Activated CD8-positive, alpha-beta memory T cell treated with anti-CD3 and anti-CD28 coated beads, Interleukin-2, amount 50 U/mL, for 24 hours (primary cell): ENCODE measurements around the gene SCML1.

Experiments used
- DNase-seq: peaks from one replicate; pipeline ENCODE4 v3.0.0-alpha.2; 2020; ENCODE audit errors: extremely low read depth

Gene SCML1

GRCh38 chrX:17736856-17737709, at the start of gene SCML1:
Gene SCML1 (plus strand): TSS chrX:17737493. CDS start chrX:17744187, 6,694 bp downstream.
- peak; percentile 53 for DNase-seq

- no peak for DNase-seq
Observed at GRCh38 chrX:17687648-17688047, 49.6 kb upstream of the SCML1 start.

- no peak for DNase-seq
Observed at GRCh38 chrX:17689971-17690409, 47.3 kb upstream of the SCML1 start.

DNA sequence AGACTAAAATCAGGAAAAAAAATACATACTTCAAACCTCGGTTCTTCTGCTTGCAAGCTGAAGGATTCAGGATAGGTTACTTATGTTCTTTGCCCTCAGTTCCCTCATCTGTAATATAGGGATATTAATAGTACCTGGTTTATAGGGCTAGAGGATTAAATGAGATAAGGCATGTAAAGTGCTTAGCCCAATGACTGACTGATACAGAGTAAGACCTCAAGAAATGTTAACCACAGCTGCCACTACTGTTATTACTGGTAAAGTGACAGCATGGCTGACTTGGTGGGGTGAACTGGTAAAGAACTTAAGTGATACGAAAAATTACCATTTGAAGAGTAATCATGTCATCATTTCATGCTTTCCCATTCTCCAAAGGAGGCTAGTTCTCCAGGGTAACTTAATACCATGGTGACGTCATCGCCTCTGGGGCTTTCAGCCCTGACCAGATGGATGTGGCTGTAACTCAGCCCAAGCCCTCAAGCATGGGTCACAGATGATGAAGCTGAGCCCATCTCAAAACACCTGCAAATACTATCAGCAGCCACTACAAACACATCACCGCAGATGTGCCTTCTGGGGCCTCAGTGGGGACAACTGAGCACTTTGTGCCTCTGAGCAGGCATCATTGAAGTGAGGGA, 44.5 kb upstream of the SCML1 start:
- no peak for DNase-seq

DNA sequence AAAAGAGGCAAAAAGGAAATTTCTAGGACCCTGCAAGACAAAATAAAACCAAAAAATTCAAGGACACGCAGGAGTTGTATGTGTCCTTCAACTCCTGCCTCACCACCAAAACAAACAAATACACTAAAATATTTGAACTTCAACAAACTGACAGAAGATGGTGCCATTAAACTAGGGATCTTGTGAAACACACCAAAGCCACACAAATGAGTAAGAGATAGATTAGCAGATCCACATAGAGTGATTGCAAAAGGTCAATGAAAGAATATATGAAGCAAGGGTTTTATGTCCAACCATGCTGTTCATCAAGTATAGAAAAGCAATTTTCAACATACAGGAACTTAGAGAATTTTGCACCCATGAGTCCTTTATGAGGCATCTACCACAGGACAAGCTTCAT, 40.1 kb upstream of the SCML1 start:
- no peak for DNase-seq

DNA sequence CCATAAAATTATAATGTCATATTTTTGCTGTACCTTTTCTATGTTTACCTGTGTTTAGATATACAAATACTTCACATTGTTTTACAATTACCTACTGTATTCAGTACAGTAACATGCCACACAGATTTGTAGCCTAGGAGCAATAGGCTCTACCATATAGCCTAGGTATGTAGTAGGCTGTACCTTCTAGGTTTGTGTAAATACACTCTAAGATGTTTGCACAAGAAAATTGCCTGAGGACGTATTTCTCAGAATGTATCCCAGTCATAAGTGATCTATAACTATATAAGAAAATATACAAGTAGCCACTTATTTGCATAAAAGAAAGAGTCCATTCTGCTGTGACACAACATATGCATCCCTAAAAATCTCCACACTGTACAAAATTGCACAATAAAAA, 36.3 kb upstream of the SCML1 start:
- DNase-seq, result no peak

GRCh38 chrX:17703201-17703600, 34.1 kb upstream of the SCML1 start:
- DNase-seq, result no peak

- DNase-seq, result no peak
Observed at GRCh38 chrX:17705211-17705610, 32.1 kb upstream of the SCML1 start.

DNA sequence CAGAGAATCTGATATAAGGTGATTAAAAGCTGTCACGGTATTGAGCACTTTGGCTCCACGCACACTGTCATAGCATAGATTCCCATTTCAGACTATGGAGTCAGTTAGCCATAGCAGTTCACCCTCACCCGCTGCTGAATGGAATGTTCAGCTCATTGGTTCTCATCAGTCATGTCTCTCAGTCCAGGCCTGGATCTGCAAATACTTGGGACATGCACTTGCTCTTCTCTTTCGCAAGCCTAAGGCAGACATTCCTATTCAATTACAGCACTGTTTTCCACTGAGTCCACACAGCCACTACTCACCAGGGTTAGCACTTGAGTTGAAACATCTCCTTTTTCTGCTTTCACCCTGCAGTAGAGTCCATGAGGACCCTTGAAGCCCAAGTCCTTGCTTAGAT, 30.6 kb upstream of the SCML1 start:
- DNase-seq, result no peak

GRCh38 chrX:17707731-17708130, 29.6 kb upstream of the SCML1 start:
- no peak for DNase-seq

DNA sequence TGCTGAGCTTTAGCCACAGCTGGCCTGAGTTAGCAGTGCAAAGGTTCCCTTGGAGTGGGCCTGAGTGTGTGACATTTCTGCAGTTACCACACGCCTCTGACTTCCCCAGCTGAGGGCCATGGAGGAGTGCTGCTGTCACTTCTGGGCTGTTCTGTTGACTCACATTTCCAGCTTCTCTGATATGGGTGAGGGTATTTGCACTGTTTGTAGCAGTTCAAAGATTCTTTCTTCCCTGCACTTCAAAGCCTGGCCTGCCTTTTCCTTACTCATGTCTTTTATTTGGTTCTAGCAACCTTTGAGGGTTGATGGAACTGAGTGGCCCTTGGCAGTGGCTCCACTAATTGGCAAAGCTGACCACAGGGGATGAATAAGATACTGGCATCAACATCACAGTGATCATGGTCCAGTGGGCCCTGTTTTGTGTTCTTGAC, 26.4 kb upstream of the SCML1 start:
- no peak for DNase-seq

DNA sequence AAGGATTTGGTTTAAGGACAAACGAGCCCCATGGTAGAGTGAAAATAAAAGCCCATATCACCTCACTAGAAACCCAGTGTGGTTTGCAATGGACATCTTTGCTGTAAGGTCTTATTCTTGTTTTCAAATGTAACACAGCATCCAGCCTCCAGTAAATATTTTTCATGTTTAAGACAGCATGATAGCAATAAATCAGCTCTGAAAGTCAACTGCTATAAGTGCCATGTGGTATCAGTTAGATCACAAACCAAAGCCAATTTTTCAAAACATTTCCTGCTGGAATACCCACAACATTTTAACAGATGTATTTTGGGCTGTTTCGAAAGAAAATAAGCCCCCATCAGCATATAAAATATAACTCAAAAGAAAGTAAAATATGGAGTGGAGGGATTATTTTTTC, 24.0 kb upstream of the SCML1 start:
- DNase-seq, result no peak

- no peak for DNase-seq
Observed at GRCh38 chrX:17718649-17719165, 18.6 kb upstream of the SCML1 start.

- DNase-seq, result no peak
Observed at GRCh38 chrX:17719711-17720110, 17.6 kb upstream of the SCML1 start.

GRCh38 chrX:17721715-17722114, 15.6 kb upstream of the SCML1 start:
- no peak for DNase-seq

- no peak for DNase-seq
Observed at GRCh38 chrX:17725181-17725580, 12.1 kb upstream of the SCML1 start.

- DNase-seq, result no peak
Observed at GRCh38 chrX:17732138-17732783, 5.0 kb upstream of the SCML1 start.

DNA sequence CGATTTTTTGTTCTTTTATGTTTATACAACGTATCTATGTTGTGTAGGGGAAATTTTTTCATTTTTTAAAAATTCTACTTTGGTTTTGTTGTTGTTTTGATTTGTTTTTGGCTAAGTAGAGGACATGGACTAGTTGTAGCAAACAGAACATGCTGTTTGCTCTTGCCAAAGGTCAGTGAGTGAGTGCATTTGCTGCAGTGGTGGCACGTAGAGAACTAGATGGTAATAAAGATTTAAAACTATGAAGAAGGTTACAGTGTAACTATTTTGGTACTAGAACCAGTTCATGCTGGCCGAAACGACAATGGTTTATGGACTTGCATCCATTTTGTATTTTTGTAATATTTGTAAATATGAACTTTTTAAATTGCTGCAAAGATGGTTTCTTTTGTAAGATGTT, 1.9 kb upstream of the SCML1 start:
- no peak for DNase-seq

DNA sequence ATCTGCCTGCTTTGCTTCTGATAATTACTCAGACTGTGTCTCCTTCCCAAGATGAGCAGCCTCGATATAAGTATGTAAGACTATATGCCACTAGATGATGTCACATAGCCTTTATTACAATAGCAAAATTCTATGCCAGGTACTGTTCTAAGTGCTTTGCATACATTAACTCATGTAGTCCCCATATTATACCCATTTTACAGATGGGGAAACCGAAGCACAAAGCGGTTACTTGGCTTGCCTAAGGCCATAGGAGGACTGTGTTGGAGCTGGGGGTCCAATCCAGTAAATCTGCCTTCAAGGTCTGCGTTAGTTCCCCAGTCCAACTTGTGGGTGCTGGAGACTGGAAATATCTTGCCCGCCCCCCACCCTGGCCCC, 826 bp upstream of the SCML1 start:
- no peak for DNase-seq

DNA sequence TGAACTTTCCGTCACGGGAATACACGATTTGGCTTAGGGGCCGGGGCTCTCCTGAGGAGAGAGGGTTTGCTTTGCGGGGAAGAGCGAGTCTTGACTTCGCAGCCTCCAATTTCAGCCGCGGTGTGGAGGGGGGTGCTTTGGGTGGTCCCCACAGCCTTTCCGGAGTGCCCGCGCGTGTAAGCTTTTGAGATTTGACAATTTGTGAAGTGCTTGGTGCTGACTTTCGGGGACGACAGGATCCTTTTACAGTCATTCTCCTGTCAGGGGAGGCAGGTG, 355 bp downstream of the SCML1 start:
- no peak for DNase-seq

GRCh38 chrX:17737986-17738713, 857 bp downstream of the SCML1 start:
- no peak for DNase-seq
